PC-3 (cell line): ENCODE measurements around the gene RNF4. TPM values are rescaled to one million over a fixed set of nuclear protein-coding genes. Genes with fewer than 3 reads are reported as not detected.

ENCODE experiments used
- ATAC-seq: fragments of 200-7000 bp; cut with Tn5 transposase; 2 replicates; pipeline ENCODE4 v1.9.1; 2020; ENCODE audit warnings: mild to moderate bottlenecking, moderate library complexity
- BruUV-seq: library from RNA; stranded (reverse); fragments of 400-500 nt; replicated peaks from 2 replicates; lab custom pipeline; 2021; lab: Mats Ljungman, UMichigan
- CTCF ChIA-PET: fragments of 300-600 bp; sonication (Branson Sonifier 250); formaldehyde crosslinking; loops from one replicate; lab custom pipeline; 2022; ENCODE audit warnings: antibody characterized with exemption; lab: Charles Lee
- POLR2A ChIA-PET: fragments of 300-600 bp; sonication (Branson Sonifier 250); formaldehyde crosslinking; loops from one replicate; lab custom pipeline; 2022; ENCODE audit warnings: antibody characterized with exemption; ENCODE audit not compliant: unreplicated experiment; lab: Charles Lee
- DNase-seq: peaks from one replicate; pipeline ENCODE4 v3.0.0-alpha.2; 2015
- H2AFZ ChIP-seq: fragments of 300-600 bp; sonication (generic); 2 replicates; pipeline ENCODE4 v1.6.0; 2016; ENCODE audit warnings: antibody characterized with exemption, low read length
- H3F3A ChIP-seq: fragments of 300-600 bp; sonication (generic); one replicate; pipeline ENCODE4 v1.6.0; 2017; ENCODE audit warnings: antibody characterized with exemption, low read length, control low read depth, mild to moderate bottlenecking; ENCODE audit not compliant: unreplicated experiment
- H3K27ac ChIP-seq: fragments of 300-600 bp; sonication (generic); 2 replicates; pipeline ENCODE4 v1.5.1; 2016; ENCODE audit warnings: mild to moderate bottlenecking, low read length
- H3K27me3 ChIP-seq: fragments of 300-600 bp; sonication (generic); 2 replicates; pipeline ENCODE4 v1.6.1; 2016; ENCODE audit warnings: low read length, mixed read lengths
- H3K36me3 ChIP-seq: fragments of 300-600 bp; sonication (generic); 2 replicates; pipeline ENCODE4 v1.6.1; 2016; ENCODE audit warnings: low read depth, mixed run types, low read length, mixed read lengths
- H3K4me1 ChIP-seq: fragments of 300-600 bp; sonication (generic); 2 replicates; pipeline ENCODE4 v1.5.1; 2016; ENCODE audit warnings: low read length; ENCODE audit not compliant: insufficient read depth
- H3K4me2 ChIP-seq: fragments of 300-600 bp; sonication (generic); 2 replicates; pipeline ENCODE4 v1.6.0; 2016; ENCODE audit warnings: low read length
- H3K4me3 ChIP-seq: fragments of 300-600 bp; sonication (generic); 2 replicates; pipeline ENCODE4 v1.5.1; 2016; ENCODE audit warnings: mild to moderate bottlenecking, low read length, mixed read lengths
- H3K79me2 ChIP-seq: fragments of 300-600 bp; sonication (generic); 2 replicates; pipeline ENCODE4 v1.6.1; 2017; ENCODE audit warnings: low read length, mixed read lengths
- H3K9ac ChIP-seq: fragments of 300-600 bp; sonication (generic); 2 replicates; pipeline ENCODE4 v1.6.0; 2016; ENCODE audit warnings: mild to moderate bottlenecking, low read length
- H3K9me2 ChIP-seq: fragments of 300-600 bp; sonication (generic); replicated peaks from 2 replicates; pipeline ENCODE4 v1.6.1; 2016; ENCODE audit warnings: mixed run types, low read length, mixed read lengths
- H3K9me3 ChIP-seq: fragments of 300-600 bp; sonication (generic); 2 replicates; pipeline ENCODE4 v1.6.1; 2016; ENCODE audit warnings: low read length, mixed read lengths
- H4K20me1 ChIP-seq: fragments of 300-600 bp; sonication (generic); 2 replicates; pipeline ENCODE4 v1.6.1; 2016; ENCODE audit warnings: low read length, mixed read lengths
- EZH2 ChIP-seq: fragments of 300-600 bp; sonication (generic); IDR thresholded peaks from one replicate; pipeline ENCODE4 v1.6.1; 2017; ENCODE audit warnings: antibody characterized with exemption, mild to moderate bottlenecking, low read length; ENCODE audit not compliant: unreplicated experiment
- EZH2phosphoT487 ChIP-seq: fragments of 300-600 bp; sonication (generic); IDR thresholded peaks from 2 replicates; pipeline ENCODE4 v1.6.1; 2018; ENCODE audit warnings: mild to moderate bottlenecking, antibody characterized with exemption, low read length, borderline replicate concordance
- intact Hi-C: fragments of 100-400 bp; cut with micrococcal nuclease; formaldehyde crosslinking; loops from 2 replicates; pipeline ENCODE4 v1.9.0; 2023
- total RNA-seq: library from RNA; depleted of rRNA; stranded (reverse); fragments of >200 nt; gene quantifications from 2 replicates; pipeline ENCODE4 v1.2.3, GENCODE V29; 2014
- TF ChIP-seq, protein P1 (sequence below): fragments of 300-600 bp; sonication (generic); conservative IDR thresholded peaks from 2 replicates; pipeline ENCODE4 v1.5.1; 2017; ENCODE audit warnings: antibody characterized with exemption, low read depth, mild to moderate bottlenecking, low read length

Gene RNF4
- total RNA-seq, 1 experiment from 2014 or later: 27.4 TPM

DNA sequence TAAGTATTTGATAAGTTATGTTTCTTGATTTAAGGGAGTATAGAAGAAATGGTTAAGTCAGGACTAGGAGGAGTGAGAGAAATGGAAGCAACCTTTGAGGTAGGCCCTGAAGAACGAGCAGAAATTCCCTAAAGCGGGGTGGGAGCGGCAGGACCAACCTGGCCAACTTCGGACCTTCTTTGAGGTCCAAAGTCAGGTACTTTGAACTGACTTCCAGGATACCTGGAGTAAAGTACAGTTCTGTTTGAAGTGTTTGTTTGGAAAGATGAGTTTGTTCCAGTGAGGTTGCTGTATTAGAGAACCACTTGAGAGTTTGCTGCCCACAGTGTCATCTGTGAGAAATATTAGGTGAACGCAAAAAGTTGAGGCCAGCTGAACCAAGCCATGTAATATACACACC lies 11.7 kb downstream of the RNF4 start:
- no TSS peak for BruUV-seq
- H3K4me2 ChIP-seq: no peak overlapping the region
- no peaks in the 10 kb centered on the region for H3K4me1 ChIP-seq
- H3F3A ChIP-seq: no peaks in the 10 kb centered on the region
- no peak overlapping the region for H2AFZ ChIP-seq
- ChIA-PET CTCF (no interaction called here), POLR2A (no interaction called here)
- peaks cover 96% of the 10 kb centered on the region for H3K79me2 ChIP-seq
- H3K36me3 ChIP-seq: no peaks in the 10 kb centered on the region
- H3K27me3 ChIP-seq: no peaks in the 10 kb centered on the region
- H3K9me2 ChIP-seq: no peaks in the 10 kb centered on the region
- H3K9ac ChIP-seq: no peak overlapping the region
- intact Hi-C loops: no loop called here
- H3K27ac ChIP-seq: no peak overlapping the region
- H3K4me3 ChIP-seq: no peak overlapping the region
- TF ChIP-seq EZH2phosphoT487: no peak
- no peak for TF ChIP-seq EZH2
- TF ChIP-seq, protein P1, sequence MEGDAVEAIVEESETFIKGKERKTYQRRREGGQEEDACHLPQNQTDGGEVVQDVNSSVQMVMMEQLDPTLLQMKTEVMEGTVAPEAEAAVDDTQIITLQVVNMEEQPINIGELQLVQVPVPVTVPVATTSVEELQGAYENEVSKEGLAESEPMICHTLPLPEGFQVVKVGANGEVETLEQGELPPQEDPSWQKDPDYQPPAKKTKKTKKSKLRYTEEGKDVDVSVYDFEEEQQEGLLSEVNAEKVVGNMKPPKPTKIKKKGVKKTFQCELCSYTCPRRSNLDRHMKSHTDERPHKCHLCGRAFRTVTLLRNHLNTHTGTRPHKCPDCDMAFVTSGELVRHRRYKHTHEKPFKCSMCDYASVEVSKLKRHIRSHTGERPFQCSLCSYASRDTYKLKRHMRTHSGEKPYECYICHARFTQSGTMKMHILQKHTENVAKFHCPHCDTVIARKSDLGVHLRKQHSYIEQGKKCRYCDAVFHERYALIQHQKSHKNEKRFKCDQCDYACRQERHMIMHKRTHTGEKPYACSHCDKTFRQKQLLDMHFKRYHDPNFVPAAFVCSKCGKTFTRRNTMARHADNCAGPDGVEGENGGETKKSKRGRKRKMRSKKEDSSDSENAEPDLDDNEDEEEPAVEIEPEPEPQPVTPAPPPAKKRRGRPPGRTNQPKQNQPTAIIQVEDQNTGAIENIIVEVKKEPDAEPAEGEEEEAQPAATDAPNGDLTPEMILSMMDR: no peak
- ATAC-seq: no peak
- no peak for DNase-seq
- H3K9me3 ChIP-seq: no peaks in the 10 kb centered on the region
- H4K20me1 ChIP-seq: peaks cover 51% of the 10 kb centered on the region

DNA sequence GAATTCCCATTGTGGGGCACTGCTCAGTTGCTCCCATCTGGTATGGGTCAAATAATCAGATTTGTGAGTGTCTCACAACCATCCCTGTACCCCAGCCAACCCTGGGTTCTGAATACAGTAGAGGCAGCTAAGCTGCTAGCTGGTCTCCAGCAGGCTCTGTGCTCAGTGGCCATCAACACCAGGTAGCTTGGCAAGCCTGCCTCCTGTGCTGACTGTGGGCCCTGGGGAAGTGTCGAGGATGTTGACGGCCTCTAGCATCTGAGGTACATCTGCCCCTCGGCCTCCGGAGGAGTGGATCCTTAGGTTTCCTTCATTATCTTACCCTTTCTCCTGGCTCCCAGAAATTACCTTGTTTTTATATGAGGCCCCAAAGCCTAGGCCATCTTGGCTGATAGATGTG lies 13.3 kb downstream of the RNF4 start:
- ChIA-PET POLR2A (no interaction called here), CTCF (no interaction called here)
- ATAC-seq (no peak), DNase-seq (no peak)
- intact Hi-C loops: no loop called here
- H2AFZ ChIP-seq: no peak overlapping the region
- no peaks in the 10 kb centered on the region for H3K36me3 ChIP-seq
- no peaks in the 10 kb centered on the region for H3K4me1 ChIP-seq
- H4K20me1 ChIP-seq: peaks cover 65% of the 10 kb centered on the region
- H3K4me2 ChIP-seq: no peak overlapping the region
- no peaks in the 10 kb centered on the region for H3K27me3 ChIP-seq
- H3K9me3 ChIP-seq: no peaks in the 10 kb centered on the region
- no peaks in the 10 kb centered on the region for H3F3A ChIP-seq
- BruUV-seq: no TSS peak
- no peak overlapping the region for H3K27ac ChIP-seq
- no peak overlapping the region for H3K4me3 ChIP-seq
- H3K9ac ChIP-seq: no peak overlapping the region
- no peak for TF ChIP-seq EZH2
- TF ChIP-seq, protein P1: no peak
- no peak for TF ChIP-seq EZH2phosphoT487
- H3K79me2 ChIP-seq: peaks cover 96% of the 10 kb centered on the region
- H3K9me2 ChIP-seq: no peaks in the 10 kb centered on the region

DNA sequence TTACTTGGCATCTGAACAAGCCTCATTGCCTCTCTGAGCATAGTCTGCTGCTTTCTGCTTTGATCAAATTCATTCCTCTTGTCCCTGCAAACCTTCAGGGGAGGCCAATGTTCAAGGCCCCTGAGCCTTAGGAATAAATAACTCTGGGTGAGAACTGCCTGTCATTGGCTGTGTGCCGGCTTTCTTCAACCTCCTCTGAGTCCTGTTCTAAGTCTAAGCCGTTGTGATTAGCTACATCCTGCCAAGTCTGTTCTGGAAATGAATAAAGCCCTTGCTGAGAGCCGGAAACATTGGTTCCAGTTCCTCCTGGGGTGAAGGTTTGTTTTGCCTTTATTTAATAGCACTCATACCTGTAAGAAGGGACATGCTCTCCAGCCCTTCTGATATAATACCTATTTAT lies 13.8 kb downstream of the RNF4 start:
- ATAC-seq (no peak; the same call in 1 of the 2 replicates), DNase-seq (no peak)
- H3K9me2 ChIP-seq: no peaks in the 10 kb centered on the region
- H3K4me1 ChIP-seq: no peaks in the 10 kb centered on the region
- ChIA-PET CTCF (no interaction called here), POLR2A (no interaction called here)
- no peaks in the 10 kb centered on the region for H3K27me3 ChIP-seq
- H3K4me2 ChIP-seq: no peak overlapping the region
- H3F3A ChIP-seq: no peaks in the 10 kb centered on the region
- H2AFZ ChIP-seq: no peak overlapping the region
- intact Hi-C loops: no loop called here
- H3K4me3 ChIP-seq: no peak overlapping the region
- H3K9me3 ChIP-seq: no peaks in the 10 kb centered on the region
- no peak overlapping the region for H3K9ac ChIP-seq
- BruUV-seq: no TSS peak
- TF ChIP-seq, protein P1: no peak
- TF ChIP-seq EZH2phosphoT487 (no peak), EZH2 (no peak)
- H3K27ac ChIP-seq: no peak overlapping the region
- peaks cover 96% of the 10 kb centered on the region for H3K79me2 ChIP-seq
- H3K36me3 ChIP-seq: no peaks in the 10 kb centered on the region
- peaks cover 68% of the 10 kb centered on the region for H4K20me1 ChIP-seq
